Heart right ventricle (tissue), 16 donors: Measurements from ENCODE around the gene SLU7. TPM values are rescaled to one million over a fixed set of nuclear protein-coding genes. Genes with fewer than 3 reads are reported as not detected.

ENCODE experiments used
- ATAC-seq, 8 donors: fragments of 200-7000 bp; cut with Tn5 transposase; one replicate each; pipeline ENCODE4 v1.9.1; 2020; ENCODE audit warnings: mild to moderate bottlenecking in 8 of 8, moderate library complexity in 8 of 8, moderate number of reproducible peaks in 1 of 8
- DNase-seq, 2 donors: peaks; one replicate each; pipeline ENCODE4 v3.0.0-alpha.2; 2020
- H3K27ac ChIP-seq, 10 donors: fragments of 200-600 bp; sonication (generic) in 2 of 10; one replicate each; pipeline versions ENCODE4 v1.5.0 to v1.8.0; 2020 to 2022; ENCODE audit warnings: mild to moderate bottlenecking in 3 of 10
- H3K27me3 ChIP-seq, 7 donors: fragments of 200-600 bp; one replicate each; pipeline ENCODE4 v1.8.0; 2021 to 2022; ENCODE audit warnings: mild to moderate bottlenecking in 2 of 7
- H3K36me3 ChIP-seq, 9 donors: fragments of 200-600 bp; sonication (generic) in 1 of 9; one replicate each; pipeline versions ENCODE4 v1.5.0 to v1.8.0; 2020 to 2022; ENCODE audit warnings: mild to moderate bottlenecking in 2 of 9
- H3K4me1 ChIP-seq, 9 donors: fragments of 200-600 bp; sonication (generic) in 1 of 9; one replicate each; pipeline versions ENCODE4 v1.5.0 to v1.8.0; 2020 to 2022; ENCODE audit warnings: mild to moderate bottlenecking in 4 of 9
- H3K4me3 ChIP-seq, 10 donors: fragments of 200-600 bp; sonication (generic) in 2 of 10; one replicate each; pipeline versions ENCODE4 v1.5.0 to v1.8.0; 2020 to 2022; ENCODE audit warnings: mild to moderate bottlenecking in 7 of 10, moderate library complexity in 2 of 10
- H3K9me3 ChIP-seq, 11 donors: fragments of 200-600 bp in 10 of 11; sonication (generic) in 2 of 11; one replicate each; pipeline versions ENCODE4 v1.5.0 to v1.8.0; 2013 to 2022; ENCODE audit warnings: mild to moderate bottlenecking in 2 of 11, control low read depth in 1 of 11, moderate library complexity in 1 of 11
- CTCF ChIP-seq, 9 donors: fragments of 200-600 bp; sonication (generic) in 2 of 9; IDR thresholded peaks; one replicate each; pipeline versions ENCODE4 v1.5.0 to v1.8.0; 2021 to 2022; ENCODE audit warnings: antibody characterized with exemption in 9 of 9, mild to moderate bottlenecking in 5 of 9, moderate library complexity in 1 of 9
- WGBS, 2 donors: extraction: QIAGEN DNeasy Blood & Tissue Kit; methylation state at CpG; one replicate each; pipeline ENCODE4 v1.1.7; 2013; ENCODE audit warnings: inconsistent platforms in 1 of 2; 5-methylcytosine and 5-hydroxymethylcytosine counted together
- intact Hi-C, 10 donors: fragments of 100-400 bp; cut with DNase I; formaldehyde crosslinking; loops; one replicate each; pipeline versions ENCODE4 v1.11.1 to v1.14.2; 2022
- polyA plus RNA-seq, 2 donors: library from polyadenylated mRNA; stranded (reverse); fragments of 200-250 nt; gene quantifications; one replicate each; pipeline ENCODE4 v1.2.3, GENCODE V29; 2013
- total RNA-seq, 10 donors: library from RNA; stranded (reverse); fragmentation: NEBNext Ultra II Directional in 3 of 10; extraction: Animal tissue kit (Norgen Biotek cat#: 25700) in 3 of 10; gene quantifications; one replicate each; pipeline versions ENCODE4 v1.2.1 to v1.2.4, GENCODE V29; 2021 to 2023
- donor health status: Arrhythmogenic right ventricular cardiomyopathy.
- donor health status: ischemic (EF 13 %, LVEDD 7.1; RV severe dilation, severe dysfunction).
- donor health status: healthy with polysubstance abuse.
- donor health status: DM: no; HTN: yes; CAD: no.
- donor health status: DM: no; HTN: no; CAD: no.
- donor health status: ischemic (EF 25% LVEDD 6.9; RV normal size, moderate dysfunction).
- donor health status: ischemic (EF 25% LVEDD 5.7; RV mildly dilated, moderate dysfunction).
- donor health status: healthy.
- donor health status: DM: yes; HTN: yes; CAD: no.
- donor health status: Ischemic cardiomyopathy.
- donor health status: ischemic (EF 35%, LVEDD 5.7; RV mildly dilated, moderate dysfunction).
- donor health status: nonischemic (EF 11% LVEDD 7.7; RV severe dilation, severe dysfunction).
- donor health status: DM: yes; HTN: yes; CAD: no.
- donor health status: PGD.
- donor health status: ischemic (EF 29% LVEDD 5.4; RV normal size, mild dysfunction).
- donor health status: nonischemic (EF 23%, LVEDD 6.1; RV moderate dilation, normal function).

The SLU7 gene
- total and polyA plus RNA-seq, 12 donors, result 19.2 to 62.4 (median 40.6) TPM

DNA sequence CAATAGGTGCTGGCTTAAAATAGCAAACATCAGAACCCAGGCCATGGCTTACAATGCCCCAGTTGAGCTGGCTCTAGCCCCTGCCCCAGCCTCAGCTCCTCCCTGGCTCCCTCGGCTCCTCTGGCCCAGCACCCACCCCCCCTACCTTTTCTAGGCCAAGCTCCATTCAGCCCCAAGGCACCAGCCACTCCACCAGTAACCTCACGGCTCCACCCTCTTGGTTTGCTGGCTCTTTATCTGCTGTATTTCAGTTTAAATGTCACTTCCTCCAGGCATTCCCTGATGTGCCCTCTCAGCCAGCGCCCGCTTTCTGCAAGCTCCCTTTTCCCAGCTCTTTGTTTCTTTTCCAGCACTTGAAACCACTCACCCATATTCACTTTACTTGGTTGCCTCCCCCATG lies 59.1 kb downstream of the SLU7 start:
- peaks cover 17 to 77% (median 47%) of the 10 kb centered on the region in 9 donors for H3K4me1 ChIP-seq
- no peaks in the 10 kb centered on the region for H3K36me3 ChIP-seq
- ATAC-seq, result no peak
- intact Hi-C loops, result no loop called here
- H3K9me3 ChIP-seq, result no peaks in the 10 kb centered on the region
- no peak for TF ChIP-seq CTCF (IDR thresholded peaks at IDR 0.05)
- peak overlapping the region in 2 of 10 donors; percentile 13 to 30 for H3K27ac ChIP-seq
- WGBS, 2 donors, result 76 to 79% methylated on average over 4 of the region's 4 CpGs
- no peaks in the 10 kb centered on the region for H3K27me3 ChIP-seq
- DNase-seq, result no peak
- no peak overlapping the region for H3K4me3 ChIP-seq

DNA sequence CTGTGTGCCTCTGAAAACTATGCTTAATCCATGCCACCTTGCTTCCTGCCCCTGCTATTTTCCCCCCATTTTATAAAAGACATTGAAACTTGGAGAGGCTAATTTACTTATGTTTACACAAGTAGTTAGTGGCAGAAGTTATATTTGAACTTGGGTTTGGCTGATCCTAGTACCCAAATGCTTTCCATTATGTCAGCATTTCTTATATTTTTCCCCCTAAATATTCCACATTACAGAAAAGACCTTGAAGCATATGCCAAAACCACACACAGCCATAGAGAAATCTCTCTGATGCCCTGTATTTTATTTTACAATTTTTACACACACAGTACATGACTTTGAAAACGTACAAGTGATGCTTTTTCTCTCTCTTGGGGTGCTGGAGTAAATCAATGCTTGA lies 59.6 kb downstream of the SLU7 start:
- no peaks in the 10 kb centered on the region for H3K36me3 ChIP-seq
- H3K27ac ChIP-seq, result peak overlapping the region in 1 of 10 donors; percentile 30
- intact Hi-C loops, result no loop called here
- no peak for ATAC-seq
- H3K27me3 ChIP-seq, result no peaks in the 10 kb centered on the region
- no peak for TF ChIP-seq CTCF (IDR thresholded peaks at IDR 0.05)
- no peak overlapping the region for H3K4me3 ChIP-seq
- H3K9me3 ChIP-seq, result no peaks in the 10 kb centered on the region
- WGBS, 2 donors, result 0 to 35% methylated on average over 1 of the region's 1 CpG
- H3K4me1 ChIP-seq, result peaks cover 17 to 77% (median 47%) of the 10 kb centered on the region in 9 donors
- no peak for DNase-seq

GRCh38 chr5:160357861-160358411 lies 60.9 kb downstream of the SLU7 start:
- intact Hi-C loops, result no loop called here
- TF ChIP-seq CTCF (IDR thresholded peaks at IDR 0.05), result no peak
- DNase-seq, result peak; percentile 38 to 62
- Histone ChIP-seq H3K27ac (peak overlapping the region; percentile 17 to 81 (median 64)), H3K4me3 (peak overlapping the region in 3 of 10 donors; percentile 13 to 28 (median 16)), H3K27me3 (no peaks in the 10 kb centered on the region), H3K9me3 (no peaks in the 10 kb centered on the region), H3K36me3 (no peaks in the 10 kb centered on the region), H3K4me1 (peaks cover 13 to 65% (median 35%) of the 10 kb centered on the region in 9 donors)
- peak; percentile 55 to 90 (median 76) for ATAC-seq
- 52% methylated on average over 7 of the region's 7 CpGs for WGBS, 2 donors

DNA sequence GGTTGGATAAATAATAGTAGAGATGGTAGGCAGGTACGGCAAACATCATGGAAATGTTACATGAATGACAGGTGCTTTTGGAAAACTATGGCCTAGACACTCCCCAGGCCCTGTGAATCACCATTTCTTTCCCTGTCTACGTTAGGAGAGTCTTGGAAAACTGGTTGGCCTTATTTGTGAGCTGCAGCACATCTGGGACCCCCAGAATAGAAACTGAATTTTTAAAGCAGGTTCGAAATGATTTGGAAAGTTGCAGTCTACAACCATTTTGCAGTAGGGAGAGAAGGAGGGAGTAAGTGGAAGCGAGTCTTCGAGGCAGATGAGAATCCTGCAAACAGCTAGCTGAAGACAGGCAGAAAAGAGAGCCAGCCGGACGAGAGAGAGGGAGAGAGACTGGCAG lies 61.5 kb downstream of the SLU7 start:
- ATAC-seq, result peak in 5 of 8 donors; percentile 7 to 45 (median 28)
- Histone ChIP-seq H3K4me1 (peaks cover 11 to 60% (median 30%) of the 10 kb centered on the region in 9 donors), H3K4me3 (peak overlapping the region in 3 of 10 donors; percentile 13 to 28 (median 16)), H3K9me3 (no peaks in the 10 kb centered on the region), H3K36me3 (peaks cover 0 to 3% (median 0%) of the 10 kb centered on the region in 9 donors), H3K27me3 (no peaks in the 10 kb centered on the region), H3K27ac (peak overlapping the region; percentile 17 to 81 (median 64))
- 63 to 69% methylated on average over 7 of the region's 7 CpGs for WGBS, 2 donors
- no peak for DNase-seq
- intact Hi-C loops, result no loop called here
- no peak for TF ChIP-seq CTCF (IDR thresholded peaks at IDR 0.05)
